C4-2B (cell line): ENCODE data around the gene CCDC40.

Experiments used
- H3K27ac ChIP-seq: fragments of 450-650 bp; 2 replicates; pipeline ENCODE4 v1.5.1; 2017
- ZFX ChIP-seq: fragments of 450-650 bp; IDR thresholded peaks from 2 replicates; pipeline ENCODE4 v1.6.1; 2017
- TF ChIP-seq, protein P1 (sequence below): fragments of 450-650 bp; conservative IDR thresholded peaks from 2 replicates; pipeline ENCODE4 v1.5.1; 2017; ENCODE audit warnings: mild to moderate bottlenecking

CCDC40 gene

DNA sequence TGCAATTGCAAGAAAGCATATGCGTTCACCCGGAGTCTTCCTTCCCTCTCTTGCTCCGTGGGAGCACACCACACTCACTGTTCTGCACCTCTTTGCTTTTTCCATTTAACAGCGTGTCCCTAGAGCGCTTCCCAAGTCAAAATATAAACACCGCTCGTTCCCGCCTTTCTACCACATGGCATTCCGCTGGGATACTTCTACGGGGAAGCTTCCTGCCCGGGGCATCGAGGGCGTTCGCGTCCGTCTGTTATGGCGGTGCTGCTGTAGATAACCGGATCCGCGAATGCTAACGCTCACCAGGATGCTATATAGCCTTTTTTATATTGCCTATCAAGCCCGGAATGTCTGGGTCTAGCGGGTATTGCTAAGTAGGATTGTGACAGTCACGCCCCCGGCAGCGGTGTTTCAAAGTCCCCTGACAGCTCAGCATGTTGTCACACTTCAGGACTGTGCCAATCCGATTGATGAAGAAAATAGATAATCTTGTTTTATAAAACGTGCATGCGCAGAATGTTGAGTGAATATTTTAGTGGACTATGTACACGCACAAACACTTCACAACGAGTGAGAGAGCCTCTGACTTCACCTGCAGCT lies 31.0 kb downstream of the CCDC40 start:
- H3K27ac ChIP-seq = peak overlapping the region; percentile 96
- TF ChIP-seq, protein P1, sequence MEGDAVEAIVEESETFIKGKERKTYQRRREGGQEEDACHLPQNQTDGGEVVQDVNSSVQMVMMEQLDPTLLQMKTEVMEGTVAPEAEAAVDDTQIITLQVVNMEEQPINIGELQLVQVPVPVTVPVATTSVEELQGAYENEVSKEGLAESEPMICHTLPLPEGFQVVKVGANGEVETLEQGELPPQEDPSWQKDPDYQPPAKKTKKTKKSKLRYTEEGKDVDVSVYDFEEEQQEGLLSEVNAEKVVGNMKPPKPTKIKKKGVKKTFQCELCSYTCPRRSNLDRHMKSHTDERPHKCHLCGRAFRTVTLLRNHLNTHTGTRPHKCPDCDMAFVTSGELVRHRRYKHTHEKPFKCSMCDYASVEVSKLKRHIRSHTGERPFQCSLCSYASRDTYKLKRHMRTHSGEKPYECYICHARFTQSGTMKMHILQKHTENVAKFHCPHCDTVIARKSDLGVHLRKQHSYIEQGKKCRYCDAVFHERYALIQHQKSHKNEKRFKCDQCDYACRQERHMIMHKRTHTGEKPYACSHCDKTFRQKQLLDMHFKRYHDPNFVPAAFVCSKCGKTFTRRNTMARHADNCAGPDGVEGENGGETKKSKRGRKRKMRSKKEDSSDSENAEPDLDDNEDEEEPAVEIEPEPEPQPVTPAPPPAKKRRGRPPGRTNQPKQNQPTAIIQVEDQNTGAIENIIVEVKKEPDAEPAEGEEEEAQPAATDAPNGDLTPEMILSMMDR = no peak
- no peak for TF ChIP-seq ZFX

DNA sequence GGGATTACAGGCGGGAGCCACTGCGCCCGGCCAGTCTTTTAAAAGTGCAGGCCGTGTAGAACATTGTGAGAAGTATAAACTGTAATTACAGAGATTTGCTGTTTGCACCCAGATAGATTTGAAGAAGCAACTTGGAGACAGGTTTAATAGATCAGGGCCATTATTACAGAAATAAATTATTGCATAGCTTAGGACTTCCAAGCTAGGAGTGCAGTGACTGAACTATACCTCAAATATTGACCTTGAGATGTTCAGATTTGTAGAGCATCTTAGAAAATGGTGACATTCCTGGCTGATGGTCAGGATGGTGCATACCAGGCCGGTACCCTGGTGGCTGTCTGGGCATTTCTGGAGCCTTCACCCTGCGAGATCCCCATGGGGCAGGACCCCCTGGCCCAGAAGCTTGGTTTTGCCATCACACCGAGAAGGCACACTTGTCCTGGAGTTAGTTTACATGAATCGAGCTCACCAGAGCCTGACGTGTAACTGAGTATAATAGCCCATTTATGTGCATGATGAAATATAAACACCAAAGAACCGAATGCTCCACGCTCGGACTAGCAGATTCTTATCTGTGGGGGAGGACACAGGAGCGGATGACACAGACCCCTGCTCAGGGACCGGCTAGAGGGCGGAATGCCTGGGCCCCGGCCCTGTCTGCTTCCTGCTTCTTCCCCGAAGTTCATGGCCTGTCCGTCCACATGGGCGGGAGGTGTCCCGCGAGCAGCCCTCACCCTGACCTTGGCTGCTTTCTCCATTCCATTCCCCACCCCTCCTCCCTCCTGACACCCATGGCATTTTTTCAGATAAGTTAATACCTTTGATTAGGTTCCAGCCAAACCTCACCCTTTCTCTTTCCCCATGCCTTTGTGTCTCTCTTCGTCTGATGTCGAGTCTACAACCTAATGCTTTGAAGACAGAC lies 32.1 kb downstream of the CCDC40 start:
- H3K27ac ChIP-seq = peak overlapping the region; percentile 96
- TF ChIP-seq, protein P1 = no peak
- TF ChIP-seq ZFX = no peak

DNA sequence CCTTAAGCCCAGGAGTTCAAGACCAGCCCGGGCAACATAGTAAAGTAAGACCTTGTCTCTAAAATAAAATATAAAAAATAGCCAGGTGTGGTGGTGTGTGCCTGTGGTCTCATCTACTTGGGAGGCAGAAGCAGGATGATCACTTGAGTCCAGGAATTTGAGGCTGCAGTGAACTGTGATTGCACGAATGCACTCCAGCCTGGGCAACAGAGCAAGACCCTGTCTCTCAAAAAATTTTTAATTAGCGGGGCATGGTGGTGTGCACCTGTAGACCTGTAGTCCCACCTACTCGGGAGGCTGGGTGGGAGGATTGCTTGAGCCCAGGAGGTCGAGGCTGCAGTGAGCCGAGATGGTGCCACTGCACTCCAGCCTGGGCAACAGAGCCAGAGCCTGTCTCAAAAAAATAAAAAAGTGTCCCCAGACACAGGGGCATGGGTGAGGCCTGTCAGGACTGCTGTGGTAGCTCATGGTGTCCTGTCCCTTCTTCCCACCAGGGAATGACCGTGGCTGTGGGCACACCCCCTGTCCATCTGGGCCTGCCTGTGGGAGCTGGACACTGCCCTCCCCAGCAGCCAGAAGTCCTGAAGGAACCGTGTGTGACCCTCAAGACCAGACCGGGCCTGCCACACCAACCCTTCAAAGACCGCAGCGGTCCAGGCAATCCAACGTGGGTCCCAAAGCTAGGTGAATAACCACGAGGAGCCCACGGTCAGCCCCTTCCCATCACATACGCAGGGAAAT lies 34.1 kb downstream of the CCDC40 start:
- TF ChIP-seq ZFX = no peak
- TF ChIP-seq, protein P1 = no peak
- peak overlapping the region; percentile 96 for H3K27ac ChIP-seq

DNA sequence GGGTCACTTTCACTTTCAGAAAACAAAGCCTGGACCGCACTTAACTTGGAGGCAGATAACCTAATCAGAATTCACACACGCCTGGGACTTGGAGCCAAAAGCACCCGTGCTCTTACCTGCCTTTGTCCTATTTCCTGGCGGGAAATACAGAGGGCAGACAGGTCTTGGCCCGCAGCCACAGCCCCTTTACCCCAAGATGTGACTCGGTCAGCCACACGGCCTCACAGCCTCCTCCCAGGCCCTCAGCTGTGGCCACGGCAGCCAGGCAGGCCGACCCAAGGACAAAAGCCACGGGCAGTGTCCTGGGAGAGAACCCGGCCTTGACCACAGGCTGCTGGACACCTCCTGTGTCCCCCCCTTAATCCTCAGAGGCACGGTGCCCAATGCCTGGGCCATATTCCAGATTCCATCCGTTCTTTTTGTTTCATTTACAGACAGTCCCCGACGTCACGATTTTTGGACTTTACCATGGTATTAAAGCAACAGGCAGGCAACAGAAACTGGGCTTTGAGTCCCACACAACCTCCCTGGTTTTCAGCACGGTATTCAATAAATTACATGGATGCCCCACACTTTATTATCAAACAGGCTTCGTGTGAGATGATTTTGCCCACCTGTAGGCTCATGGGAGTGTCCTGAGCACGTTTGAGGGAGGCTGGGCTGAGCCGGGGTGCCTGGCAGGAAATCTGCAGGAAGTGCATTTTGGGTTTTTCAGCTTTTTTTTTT lies 34.8 kb downstream of the CCDC40 start:
- peak overlapping the region; percentile 96 for H3K27ac ChIP-seq
- TF ChIP-seq, protein P1 = no peak
- TF ChIP-seq ZFX = peak; percentile 21; the same call in 1 of the 2 replicates

DNA sequence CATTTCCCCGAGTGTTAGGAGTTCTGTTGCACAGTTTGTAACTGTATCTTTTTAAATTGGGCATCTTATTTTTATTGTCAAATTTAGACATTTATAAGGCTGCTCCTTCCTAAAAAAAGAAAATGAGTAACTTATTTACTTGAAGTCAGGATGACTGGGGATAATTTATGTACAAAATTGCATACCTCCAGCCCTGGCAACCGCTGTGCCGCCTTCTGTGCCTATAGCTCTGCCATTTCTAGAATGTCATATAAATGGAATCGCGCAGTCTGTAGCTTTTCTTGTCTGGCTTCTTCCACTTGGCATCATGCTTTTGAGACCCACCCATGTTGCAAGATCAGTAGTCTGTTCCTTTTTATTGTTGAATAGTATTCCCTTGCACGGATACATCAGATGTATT lies 36.0 kb downstream of the CCDC40 start:
- TF ChIP-seq, protein P1 = no peak
- no peak for TF ChIP-seq ZFX
- H3K27ac ChIP-seq = no peak overlapping the region

DNA sequence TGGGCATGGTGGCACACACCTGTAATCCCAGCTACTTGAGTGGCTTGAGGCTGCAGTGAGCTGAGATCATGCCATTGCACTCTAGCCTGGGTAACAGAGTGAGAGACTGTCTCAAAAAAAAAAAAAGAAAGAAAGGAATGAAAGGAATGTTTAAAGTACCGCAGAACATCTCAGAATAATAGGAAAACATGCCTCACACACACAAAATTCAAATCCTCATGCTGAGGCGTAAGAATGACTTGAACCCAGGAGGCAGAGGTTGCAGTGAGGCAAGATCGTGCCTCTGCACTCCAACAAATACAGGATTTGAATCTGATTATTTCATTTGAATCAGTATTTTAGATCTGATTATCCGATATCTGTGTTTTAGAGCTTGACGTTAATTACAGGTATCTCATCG lies 43.6 kb downstream of the CCDC40 start:
- no peak overlapping the region for H3K27ac ChIP-seq
- TF ChIP-seq, protein P1 = no peak
- TF ChIP-seq ZFX = no peak
